Right lobe of liver (tissue), 4 donors: ENCODE data around the gene CTDP1.
"Not testable (repeated sequence)": the region's sequence is repeated elsewhere in the genome, so short reads cannot be mapped to it uniquely, and the experiment has no call there.

ENCODE experiments used
- CTCF ChIP-seq, 4 donors: fragments of 200-600 bp in 3 of 4; fragments of 450-650 bp in 1 of 4; IDR thresholded peaks; one replicate each; pipeline versions ENCODE4 v1.5.1 to v1.8.0; 2016 to 2022; ENCODE audit warnings: antibody characterized with exemption in 4 of 4, mild to moderate bottlenecking in 2 of 4
- POLR2A ChIP-seq: fragments of 450-650 bp; IDR thresholded peaks from one replicate; pipeline ENCODE4 v1.6.1; 2017; ENCODE audit warnings: antibody characterized with exemption, mild to moderate bottlenecking
- donor health status: DM: no; HTN: no; CAD: no.
- donor health status: DM: no; HTN: no; CAD: no.
- donor health status: DM: no; HTN: yes; CAD: no.

- TF ChIP-seq POLR2A; CTCF (IDR thresholded peaks at IDR 0.05): not testable (repeated sequence)
Observed at GRCh38 chr18:79719478-79720358, 40.1 kb downstream of the CTDP1 start.
